Hepatocyte (in vitro differentiated cells): Measurements from ENCODE around the gene AGRN.

Source experiments
- EZH2 ChIP-seq: fragments of 200-600 bp; sonication (generic); IDR thresholded peaks from 2 replicates; pipeline ENCODE4 v1.6.1; 2016; ENCODE audit warnings: antibody characterized with exemption, mild to moderate bottlenecking, borderline replicate concordance
- EZH2phosphoT487 ChIP-seq: fragments of 200-600 bp; sonication (generic); IDR thresholded peaks from one replicate; pipeline ENCODE4 v1.6.1; 2018; ENCODE audit warnings: antibody characterized with exemption, mild to moderate bottlenecking, low read depth, moderate library complexity; ENCODE audit not compliant: unreplicated experiment, severe bottlenecking
- TF ChIP-seq, protein P1 (sequence below): fragments of 200-600 bp; sonication (generic); IDR thresholded peaks from 2 replicates; pipeline ENCODE4 v1.5.1; 2016; ENCODE audit warnings: antibody characterized with exemption, mild to moderate bottlenecking; ENCODE audit not compliant: poor library complexity

DNA sequence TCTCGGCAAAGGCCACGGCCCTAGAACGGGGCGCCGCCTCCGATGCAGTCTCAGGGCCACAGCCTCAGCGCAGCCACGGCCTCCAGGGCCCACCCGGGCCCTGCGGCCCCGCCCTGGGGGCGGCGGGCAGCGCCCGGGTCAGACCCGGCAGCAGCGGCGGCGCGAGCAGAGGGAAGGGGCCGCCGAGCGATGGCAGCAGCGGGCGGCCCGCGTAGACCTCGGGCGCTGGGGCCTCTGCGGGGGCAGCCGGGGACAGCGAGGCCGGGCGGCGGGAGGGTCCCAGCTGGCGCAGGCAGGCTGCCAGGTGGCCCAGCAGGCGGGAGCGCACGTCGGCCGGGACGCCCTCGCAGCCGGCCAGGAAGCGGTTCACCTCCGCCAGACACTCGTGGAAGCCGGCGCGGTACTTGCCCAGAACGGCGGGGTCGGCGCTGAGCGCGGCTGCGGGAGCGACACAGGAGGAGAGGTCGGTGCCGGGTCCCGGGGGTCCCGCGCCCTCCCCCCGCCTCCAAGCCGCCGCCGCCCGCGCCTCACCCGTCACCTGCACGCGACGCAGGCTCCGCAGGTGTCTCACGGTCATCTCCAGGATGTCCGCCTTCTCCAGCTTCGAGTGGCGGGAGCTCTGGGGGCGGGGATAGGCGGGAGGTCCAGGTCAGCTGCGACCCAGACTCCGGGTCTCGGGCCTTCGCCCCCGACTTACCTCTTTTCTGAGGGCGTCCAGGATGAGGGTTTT lies 20.8 kb upstream of the AGRN start:
- TF ChIP-seq EZH2 (peak; percentile 65), EZH2phosphoT487 (no peak)
- TF ChIP-seq, protein P1, sequence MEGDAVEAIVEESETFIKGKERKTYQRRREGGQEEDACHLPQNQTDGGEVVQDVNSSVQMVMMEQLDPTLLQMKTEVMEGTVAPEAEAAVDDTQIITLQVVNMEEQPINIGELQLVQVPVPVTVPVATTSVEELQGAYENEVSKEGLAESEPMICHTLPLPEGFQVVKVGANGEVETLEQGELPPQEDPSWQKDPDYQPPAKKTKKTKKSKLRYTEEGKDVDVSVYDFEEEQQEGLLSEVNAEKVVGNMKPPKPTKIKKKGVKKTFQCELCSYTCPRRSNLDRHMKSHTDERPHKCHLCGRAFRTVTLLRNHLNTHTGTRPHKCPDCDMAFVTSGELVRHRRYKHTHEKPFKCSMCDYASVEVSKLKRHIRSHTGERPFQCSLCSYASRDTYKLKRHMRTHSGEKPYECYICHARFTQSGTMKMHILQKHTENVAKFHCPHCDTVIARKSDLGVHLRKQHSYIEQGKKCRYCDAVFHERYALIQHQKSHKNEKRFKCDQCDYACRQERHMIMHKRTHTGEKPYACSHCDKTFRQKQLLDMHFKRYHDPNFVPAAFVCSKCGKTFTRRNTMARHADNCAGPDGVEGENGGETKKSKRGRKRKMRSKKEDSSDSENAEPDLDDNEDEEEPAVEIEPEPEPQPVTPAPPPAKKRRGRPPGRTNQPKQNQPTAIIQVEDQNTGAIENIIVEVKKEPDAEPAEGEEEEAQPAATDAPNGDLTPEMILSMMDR: no peak
